Kidney epithelial cell (primary cell): ENCODE data around the gene MYOT. TPM values are rescaled to one million over a fixed set of nuclear protein-coding genes. Genes with fewer than 3 reads are reported as not detected.
"Not testable (repeated sequence)": the region's sequence is repeated elsewhere in the genome, so short reads cannot be mapped to it uniquely, and the experiment has no call there.

Source experiments
- DNase-seq: peaks from one replicate; pipeline ENCODE4 v3.0.0-alpha.2; 2010; ENCODE audit warnings: low read depth
- H3K27me3 ChIP-seq: 2 replicates; pipeline ENCODE4 v1.6.0; 2011; ENCODE audit warnings: low read length; ENCODE audit not compliant: control insufficient read depth, insufficient read depth
- H3K36me3 ChIP-seq: 2 replicates; pipeline ENCODE4 v1.5.1; 2011; ENCODE audit warnings: low read length; ENCODE audit not compliant: control insufficient read depth, insufficient read depth
- H3K4me3 ChIP-seq: 2 replicates; pipeline ENCODE4 v1.5.1; 2011; ENCODE audit warnings: low read depth, mild to moderate bottlenecking, control low read depth, low read length
- CTCF ChIP-seq: IDR thresholded peaks from 2 replicates; pipeline ENCODE4 v1.5.1; 2011; ENCODE audit warnings: mild to moderate bottlenecking, moderate library complexity, low read length, control low read depth, inconsistent platforms; ENCODE audit not compliant: insufficient read depth, poor library complexity, severe bottlenecking
- total RNA-seq: library from RNA; depleted of rRNA; stranded (reverse); fragments of >200 nt; gene quantifications from 2 replicates; pipeline ENCODE4 v1.2.3, GENCODE V29; 2015

Gene MYOT
- total RNA-seq, 1 donor from 2014 or later: not detected

GRCh38 chr5:137843676-137844299, 23.9 kb upstream of the MYOT start:
- H3K36me3 ChIP-seq: no peaks in the 10 kb centered on the region
- no peak for TF ChIP-seq CTCF

GRCh38 chr5:137845472-137845871, 22.2 kb upstream of the MYOT start:
- Histone ChIP-seq H3K4me3 (no peak overlapping the region), H3K27me3 (no peaks in the 10 kb centered on the region), H3K36me3 (no peaks in the 10 kb centered on the region)
- no peak for TF ChIP-seq CTCF
- no peak for DNase-seq

More at GRCh38 chr5:137843676-137844299, 23.9 kb upstream of the MYOT start:
- DNase-seq: no peak
- Histone ChIP-seq H3K27me3 (no peaks in the 10 kb centered on the region), H3K4me3 (no peak overlapping the region)

- DNase-seq: no peak
- no peak for TF ChIP-seq CTCF
- Histone ChIP-seq H3K4me3 (no peak overlapping the region), H3K36me3 (no peaks in the 10 kb centered on the region), H3K27me3 (no peaks in the 10 kb centered on the region)
Observed at GRCh38 chr5:137847687-137848086, 20.0 kb upstream of the MYOT start.

- H3K36me3 ChIP-seq, H3K4me3 ChIP-seq, H3K27me3 ChIP-seq, DNase-seq: not testable (repeated sequence)
Observed at GRCh38 chr5:137853165-137853564, 14.5 kb upstream of the MYOT start.

- DNase-seq: no peak
- no peaks in the 10 kb centered on the region for H3K36me3 ChIP-seq
- no peak for TF ChIP-seq CTCF
- no peaks in the 10 kb centered on the region for H3K27me3 ChIP-seq
- no peak overlapping the region for H3K4me3 ChIP-seq
Observed at GRCh38 chr5:137856201-137856600, 11.5 kb upstream of the MYOT start.

GRCh38 chr5:137856916-137857862, 10.5 kb upstream of the MYOT start:
- DNase-seq: no peak
- Histone ChIP-seq H3K27me3 (no peaks in the 10 kb centered on the region), H3K4me3 (no peak overlapping the region), H3K36me3 (no peaks in the 10 kb centered on the region)
- TF ChIP-seq CTCF: no peak
